ENCODE data around the gene HSBP1.

GRCh38 chr16:83794860-83795554 lies 12.8 kb upstream of the HSBP1 start:
- TF ChIP-seq E2F1 (CRISPR knock-in tag; IDR thresholded peaks at IDR 0.05) (no peak), CTCF (IDR thresholded peaks at IDR 0.05) (no peak)

All from WTC11 (cell line).